Hepatic stellate cell (primary cell): Measurements from ENCODE around the gene TTC39A.
"Not testable (repeated sequence)": the region's sequence is repeated elsewhere in the genome, so short reads cannot be mapped to it uniquely, and the experiment has no call there.

Experiments
- DNase-seq: peaks from one replicate; pipeline ENCODE4 v3.0.0; 2011; ENCODE audit warnings: low spot score

Gene TTC39A

DNA sequence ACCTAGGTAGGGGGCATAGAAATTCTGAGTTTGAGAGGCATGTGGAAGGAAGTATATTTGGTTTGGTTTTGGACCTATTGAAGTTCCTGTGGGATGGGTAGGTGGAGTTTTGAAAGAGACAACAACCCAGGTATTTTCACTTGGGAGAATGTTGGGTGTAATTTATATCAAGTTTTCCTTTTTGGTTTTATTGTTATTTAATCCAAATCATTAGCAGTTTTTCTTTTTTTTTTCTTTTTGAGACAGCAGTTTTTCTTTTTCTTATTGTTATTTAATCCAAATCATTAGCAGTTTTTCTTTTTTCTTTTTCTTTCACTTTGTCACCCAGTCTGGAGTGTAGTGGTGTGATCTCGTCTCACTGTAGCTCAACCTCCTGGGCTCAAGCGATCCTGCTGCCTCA lies 64.2 kb downstream of the TTC39A start:
- DNase-seq: no peak

DNA sequence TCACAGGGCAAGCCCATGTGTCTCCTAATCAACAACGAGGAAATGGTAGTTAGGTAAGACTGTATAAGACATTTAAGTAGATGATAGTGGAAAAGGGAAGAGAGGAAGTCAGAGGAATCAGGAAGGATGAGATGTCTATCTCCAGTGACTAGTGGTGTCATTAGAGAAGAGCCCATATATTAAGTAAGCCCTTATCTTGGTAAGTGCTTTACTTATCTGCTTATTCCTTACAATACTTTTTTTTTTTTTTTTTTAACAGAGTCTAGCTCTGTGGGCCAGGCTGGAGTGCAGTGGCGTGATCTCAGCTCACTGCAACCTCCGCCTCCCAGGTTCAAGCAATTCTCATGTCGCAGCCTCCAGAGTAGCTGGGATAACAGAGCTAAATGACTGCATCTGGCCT lies 64.7 kb downstream of the TTC39A start:
- DNase-seq: no peak

DNA sequence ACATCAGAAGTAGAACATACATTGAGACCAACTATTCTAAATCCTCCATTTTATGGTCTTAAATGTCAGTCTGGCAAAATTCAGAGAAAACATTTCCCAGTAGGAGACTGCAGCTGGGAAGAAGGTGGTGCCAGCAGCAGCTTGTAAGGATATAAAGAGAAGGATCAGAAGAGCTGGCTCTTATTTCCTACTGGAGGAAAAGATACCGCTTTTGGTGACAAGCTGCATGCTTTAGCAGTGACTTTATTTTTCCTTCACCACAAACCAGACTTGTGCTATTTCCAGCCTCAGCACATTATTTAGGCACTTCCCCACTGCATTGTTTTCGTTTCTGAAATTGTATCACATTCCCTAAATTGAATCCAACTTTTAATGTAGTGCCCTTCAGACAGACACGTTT lies 65.9 kb downstream of the TTC39A start:
- DNase-seq: peak; percentile 76

DNA sequence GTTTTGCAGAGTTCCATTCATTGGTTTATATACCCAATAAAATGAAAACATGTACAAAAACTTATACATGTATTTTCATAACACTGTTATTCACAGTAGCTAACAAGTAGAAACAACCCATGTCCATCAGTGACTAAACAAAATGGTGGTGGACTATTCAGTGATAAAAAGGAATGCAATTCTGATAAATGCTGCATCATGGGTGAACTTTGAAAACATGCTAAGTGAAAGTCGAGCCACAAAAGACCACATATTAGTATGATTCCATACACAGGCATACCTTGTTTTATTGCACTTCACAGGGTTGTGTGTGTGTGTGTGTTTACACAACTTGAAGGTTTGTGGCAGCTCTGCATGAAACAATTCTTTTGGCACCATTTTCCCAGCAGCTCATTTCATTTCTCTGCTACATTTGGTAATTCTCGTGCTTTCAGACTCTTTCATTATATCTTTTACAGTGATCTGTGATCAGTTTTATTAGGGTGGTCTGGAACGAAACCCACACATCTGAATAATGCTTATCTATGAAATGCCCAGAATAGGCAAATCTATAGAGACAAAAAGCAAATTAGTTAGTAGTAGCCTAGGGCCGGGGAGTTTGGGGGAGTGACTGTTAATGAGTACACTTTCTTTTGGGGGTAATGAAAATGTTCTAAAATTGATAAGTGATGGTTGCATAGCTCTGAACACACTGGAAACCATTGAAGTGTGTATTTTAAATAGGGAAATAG lies 67.0 kb downstream of the TTC39A start:
- no peak for DNase-seq

DNA sequence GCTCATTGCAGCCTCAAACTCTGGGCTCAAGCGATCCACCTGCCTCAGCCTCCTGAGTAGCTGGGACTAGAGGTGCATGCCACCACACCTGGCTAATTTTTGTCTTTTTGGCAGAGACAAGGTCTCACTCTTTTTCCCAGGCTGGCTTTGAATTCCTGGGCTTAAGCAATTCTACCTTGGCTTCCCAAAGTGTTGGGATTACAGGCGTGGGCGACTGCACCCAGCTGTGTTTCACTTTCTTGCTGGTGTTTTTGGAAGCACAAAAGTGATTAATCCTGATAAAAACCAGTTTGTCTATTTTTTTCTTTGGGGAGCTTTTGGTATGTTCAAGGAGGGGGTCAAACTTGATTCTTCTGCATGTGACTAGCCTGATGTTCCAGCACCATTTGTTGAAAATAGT lies 75.0 kb downstream of the TTC39A start:
- DNase-seq: no peak

DNA sequence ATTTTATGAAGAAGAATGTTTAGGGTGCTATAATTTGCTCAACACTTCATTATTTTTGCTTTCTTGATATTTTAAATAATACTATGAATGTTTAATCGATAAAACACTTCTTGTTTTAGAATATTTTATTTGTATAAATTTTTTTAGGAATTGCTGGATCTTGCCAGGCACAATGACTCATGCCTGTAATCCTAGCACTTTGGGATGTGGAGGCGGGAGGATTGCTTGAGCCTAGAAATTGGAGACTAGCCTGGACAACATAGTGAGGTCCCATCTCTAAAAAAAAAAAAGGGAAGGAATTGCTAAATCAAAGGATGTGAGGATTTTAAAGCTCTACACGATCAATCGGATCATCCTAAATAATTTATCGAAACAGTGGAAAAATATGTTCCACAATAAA lies 76.7 kb downstream of the TTC39A start:
- DNase-seq: no peak

DNA sequence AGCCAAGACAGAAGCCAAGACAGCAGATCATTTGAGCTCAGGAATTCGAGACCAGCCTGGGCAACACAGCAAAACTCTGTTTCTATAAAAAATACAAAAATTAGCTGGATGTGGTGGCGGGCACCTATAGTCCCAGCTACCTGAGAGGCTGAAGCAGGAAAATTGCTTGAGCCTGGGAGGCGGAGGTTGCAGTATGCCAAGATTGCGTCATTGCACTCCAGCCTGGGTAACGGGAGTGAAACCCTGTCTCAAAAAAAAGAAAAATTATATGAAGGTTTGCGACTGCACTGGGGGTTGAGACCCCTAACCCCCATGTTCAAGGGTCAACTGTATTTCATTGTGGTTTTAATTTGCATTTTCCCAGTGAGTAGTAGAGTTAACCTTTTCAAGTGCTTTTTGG lies 78.0 kb downstream of the TTC39A start:
- no peak for DNase-seq

DNA sequence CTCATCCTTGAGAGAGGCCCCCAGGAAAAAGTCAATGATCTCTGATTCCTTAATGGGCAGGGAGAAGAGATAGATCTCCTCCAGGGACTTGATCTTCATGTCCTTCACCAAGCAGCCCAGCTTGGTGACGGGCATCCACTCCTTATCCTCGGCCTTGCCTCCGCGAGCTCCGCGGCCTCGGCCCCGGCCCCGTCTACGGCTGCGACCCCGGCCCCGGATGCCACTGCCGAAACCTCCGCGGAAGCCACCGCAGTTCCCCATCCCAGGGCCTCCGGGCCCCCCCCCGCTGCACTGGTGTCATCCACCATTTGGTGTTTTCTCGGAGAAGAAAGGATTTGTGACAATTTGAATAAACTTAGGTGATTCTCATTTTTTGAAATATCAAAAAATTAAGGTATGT lies 79.2 kb downstream of the TTC39A start:
- DNase-seq: not testable (repeated sequence)

DNA sequence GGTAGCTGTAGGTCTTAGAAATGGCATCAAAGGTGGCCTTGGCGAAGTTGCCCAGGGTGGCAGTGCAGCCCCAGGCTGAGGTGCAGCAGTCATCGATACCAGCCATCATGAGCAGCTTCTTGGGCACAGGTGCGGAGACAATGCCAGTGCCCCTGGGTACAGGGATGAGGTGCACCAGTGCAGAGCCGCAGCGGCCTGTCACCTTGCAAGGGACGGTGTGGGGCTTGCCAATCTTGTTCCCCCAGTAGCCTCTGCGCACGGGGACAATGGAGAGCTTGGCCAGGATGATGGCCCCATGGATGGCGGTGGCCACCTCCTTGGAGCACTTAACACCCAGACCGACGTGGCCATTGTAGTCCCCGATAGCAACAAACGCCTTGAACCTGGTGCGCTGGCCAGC lies 79.6 kb downstream of the TTC39A start:
- not testable (repeated sequence) for DNase-seq

DNA sequence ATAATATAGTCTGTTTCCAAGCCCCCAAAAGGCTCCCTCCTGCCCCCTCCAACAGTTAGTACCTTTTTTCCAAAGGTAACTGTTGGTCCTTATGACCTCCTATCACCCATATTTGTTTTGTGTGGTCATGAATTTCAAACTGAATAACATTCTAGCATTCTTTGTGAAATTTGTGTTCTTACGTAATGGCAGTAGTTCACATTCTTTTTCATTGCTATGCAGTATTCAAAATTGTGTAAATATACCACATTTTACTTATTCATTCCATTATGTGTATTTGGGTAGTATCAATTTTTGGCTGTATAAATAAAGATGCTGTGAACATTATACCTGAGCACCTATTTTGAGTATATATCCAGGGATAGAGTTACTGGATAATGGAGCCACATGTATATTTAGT lies 80.9 kb downstream of the TTC39A start:
- DNase-seq: no peak

DNA sequence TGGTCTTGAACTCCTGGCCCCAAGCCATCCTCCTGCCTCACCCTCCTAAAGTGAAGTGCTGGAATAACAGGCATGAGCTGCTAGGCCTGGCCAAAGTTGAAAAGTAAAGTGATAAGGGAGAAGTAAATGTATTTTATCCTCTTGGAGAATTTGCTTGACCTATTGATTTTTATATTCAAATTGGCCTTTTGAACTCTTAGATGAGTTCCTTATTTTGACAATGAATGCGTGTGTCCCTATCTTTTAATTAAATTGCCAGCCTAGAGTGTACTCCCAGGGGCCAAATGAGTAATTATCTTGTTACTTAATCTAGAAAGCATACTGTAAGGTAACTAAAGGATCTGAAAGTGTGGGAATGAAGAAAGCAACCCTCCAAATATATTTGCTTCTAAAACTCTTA lies 82.9 kb downstream of the TTC39A start:
- no peak for DNase-seq

DNA sequence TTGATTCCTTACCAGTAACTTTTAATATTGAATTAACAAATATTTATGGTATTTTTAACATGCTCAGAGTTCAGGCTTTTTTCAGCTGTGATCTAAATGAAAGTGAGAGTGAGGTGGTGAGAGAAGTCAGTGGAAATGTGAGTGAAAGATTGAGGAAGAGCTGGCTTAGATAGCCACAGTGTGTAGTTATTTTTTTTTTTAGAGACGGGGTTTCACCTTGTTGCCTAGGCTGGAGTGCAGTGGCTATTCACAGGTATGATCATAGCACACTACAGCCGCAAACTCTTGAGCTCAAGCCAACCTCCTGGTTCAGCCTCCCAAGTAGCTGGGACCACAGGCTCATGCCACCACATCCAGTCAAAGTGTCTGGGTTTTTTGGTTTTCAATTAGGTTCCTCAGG lies 83.3 kb downstream of the TTC39A start:
- no peak for DNase-seq

DNA sequence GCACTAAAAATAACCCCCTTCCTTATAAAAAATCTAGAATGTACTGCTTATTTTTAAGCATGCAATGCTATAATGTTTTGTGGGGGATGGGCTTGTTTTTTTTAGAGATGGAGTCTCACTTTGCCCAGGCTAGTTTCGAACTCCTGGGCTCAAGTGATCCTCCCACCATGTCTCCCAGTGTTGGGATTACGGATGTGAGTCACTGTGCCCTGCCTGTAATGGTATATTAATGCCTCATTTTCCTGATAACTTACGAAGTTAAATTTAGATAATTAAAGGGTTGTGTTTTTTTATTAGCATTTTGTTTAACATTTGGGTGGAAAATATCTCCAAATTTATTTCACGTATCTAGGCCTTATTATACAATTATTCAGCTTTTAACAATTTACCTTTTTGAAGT lies 87.8 kb downstream of the TTC39A start:
- DNase-seq: no peak

DNA sequence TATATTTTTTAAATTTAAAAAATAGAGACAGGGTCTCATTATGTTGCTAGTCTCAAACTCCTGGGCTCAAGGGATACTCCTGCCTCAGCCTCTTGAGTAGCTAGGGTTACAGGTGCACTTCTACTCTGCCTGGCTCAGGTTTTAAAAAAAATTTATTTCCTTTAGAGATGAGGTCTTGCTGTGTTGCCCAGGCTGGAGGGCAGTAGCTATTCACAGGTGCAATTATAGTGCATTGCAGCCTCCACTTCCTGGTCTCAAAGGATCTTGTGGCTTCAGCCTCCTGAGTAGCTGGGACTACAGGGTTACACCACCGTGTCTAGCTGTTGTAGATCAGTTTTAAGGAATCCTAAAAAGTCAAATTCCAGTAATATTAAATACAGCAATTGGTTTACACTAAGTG lies 89.2 kb downstream of the TTC39A start:
- DNase-seq: no peak

DNA sequence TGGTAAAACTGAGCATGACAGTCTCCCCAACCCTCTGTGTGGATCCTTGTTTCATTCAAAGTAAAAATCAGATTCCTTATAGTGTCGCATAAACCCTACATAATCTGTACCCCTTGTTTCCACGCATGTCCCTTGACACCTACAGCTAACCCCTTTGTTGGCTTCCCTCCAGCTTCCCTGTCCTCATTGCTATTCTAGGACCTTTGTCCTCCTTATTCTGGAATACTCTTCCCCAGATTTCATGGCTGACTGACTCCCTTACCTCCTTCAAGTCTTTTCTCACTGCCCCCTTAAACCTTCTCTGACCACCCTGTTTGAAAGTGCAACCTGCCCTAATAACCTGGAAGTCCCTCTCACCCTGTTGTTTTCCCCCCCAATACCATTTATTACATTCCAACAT lies 90.3 kb downstream of the TTC39A start:
- DNase-seq: no peak

DNA sequence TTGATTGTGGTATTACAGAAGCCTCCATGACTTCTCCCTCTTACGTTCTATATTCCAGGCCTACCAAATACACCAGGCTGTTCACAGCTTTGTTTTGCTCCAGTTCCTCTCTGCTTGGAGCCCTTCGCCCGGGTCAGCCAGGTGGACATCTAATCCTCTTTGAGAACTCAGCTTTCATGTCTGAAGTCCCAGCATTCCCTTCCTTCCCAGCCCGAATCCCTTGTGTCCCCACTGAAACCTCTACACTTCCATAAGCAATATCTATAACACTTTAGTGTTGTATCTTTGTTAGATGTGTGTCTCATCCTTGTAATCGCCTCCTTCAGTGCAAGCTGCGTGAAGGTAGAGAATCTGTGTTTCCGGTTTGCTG lies 92.3 kb downstream of the TTC39A start:
- DNase-seq: no peak

DNA sequence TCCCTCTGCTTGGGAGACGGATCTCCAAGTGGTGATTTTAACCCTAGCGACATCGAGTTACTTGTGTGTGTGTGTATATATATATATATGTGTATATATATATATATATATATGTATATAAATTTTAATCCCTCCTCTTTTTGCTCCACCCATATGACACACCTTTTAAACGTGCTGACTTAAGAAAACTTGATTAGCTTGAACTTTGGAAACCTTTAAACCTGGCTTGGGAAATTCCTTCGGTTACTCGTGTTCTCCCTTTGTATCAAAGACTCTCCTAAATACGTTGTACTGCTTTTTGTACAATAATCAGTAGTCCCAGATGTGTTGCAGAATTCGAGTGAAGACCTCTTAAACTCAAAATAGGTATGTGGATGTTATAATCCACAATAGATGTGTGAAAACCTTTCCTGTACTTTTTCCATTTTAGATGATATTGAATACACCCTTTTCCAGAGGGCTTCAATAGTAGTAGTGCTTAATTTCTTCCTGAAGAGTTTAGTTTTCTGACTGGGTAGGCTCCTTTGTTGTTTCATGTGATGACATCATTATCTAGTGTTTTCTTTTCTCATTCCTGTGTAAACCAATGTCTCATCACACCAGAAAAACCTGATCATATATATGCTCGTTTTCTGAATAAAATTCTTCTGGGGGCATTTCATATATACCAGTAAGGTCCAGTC lies 92.9 kb downstream of the TTC39A start:
- peak; percentile 47 for DNase-seq
